WERI-Rb-1 (cell line): ENCODE results near the gene RALGAPA2.

Experiments used
- DNase-seq: peaks from one replicate; pipeline ENCODE4 v3.0.0-alpha.2; 2020
- H3K27ac ChIP-seq: fragments of 250-450 bp; sonication (Bioruptor Pico); 2 replicates; pipeline ENCODE4 v1.5.1; 2020; ENCODE audit warnings: mild to moderate bottlenecking, moderate library complexity
- H3K27me3 ChIP-seq: fragments of 250-450 bp; sonication (Bioruptor Pico); 2 replicates; pipeline ENCODE4 v1.5.1; 2021; ENCODE audit warnings: mild to moderate bottlenecking, low read depth, moderate library complexity; ENCODE audit not compliant: insufficient read depth, severe bottlenecking
- H3K36me3 ChIP-seq: fragments of 250-450 bp; sonication (Bioruptor Pico); 2 replicates; pipeline ENCODE4 v1.5.1; 2020; ENCODE audit warnings: mild to moderate bottlenecking, moderate library complexity
- H3K4me3 ChIP-seq: 2 replicates; pipeline ENCODE4 v1.5.1; 2011; ENCODE audit warnings: low read depth, mild to moderate bottlenecking, control low read depth, low read length
- H3K9me3 ChIP-seq: fragments of 250-450 bp; sonication (Bioruptor Pico); 2 replicates; pipeline ENCODE4 v1.5.1; 2021; ENCODE audit warnings: mild to moderate bottlenecking, moderate library complexity; ENCODE audit not compliant: severe bottlenecking
- CTCF ChIP-seq: IDR thresholded peaks from 2 replicates; pipeline ENCODE4 v1.5.1; 2011; ENCODE audit warnings: low read depth, mild to moderate bottlenecking, control low read depth, inconsistent platforms, low read length

Gene RALGAPA2

GRCh38 chr20:20628314-20628713 lies 84.1 kb downstream of the RALGAPA2 start:
- Histone ChIP-seq H3K27ac (no peak overlapping the region), H3K4me3 (no peak overlapping the region), H3K27me3 (no peaks in the 10 kb centered on the region), H3K9me3 (no peaks in the 10 kb centered on the region), H3K36me3 (peaks cover 14% of the 10 kb centered on the region)
- DNase-seq: no peak
- no peak for TF ChIP-seq CTCF

GRCh38 chr20:20627471-20627870 lies 85.0 kb downstream of the RALGAPA2 start:
- Histone ChIP-seq H3K27me3 (no peaks in the 10 kb centered on the region), H3K9me3 (no peaks in the 10 kb centered on the region), H3K27ac (no peak overlapping the region), H3K36me3 (peaks cover 14% of the 10 kb centered on the region), H3K4me3 (no peak overlapping the region)
- TF ChIP-seq CTCF: no peak
- DNase-seq: no peak

- Histone ChIP-seq H3K4me3 (no peak overlapping the region), H3K27ac (no peak overlapping the region), H3K9me3 (no peaks in the 10 kb centered on the region), H3K27me3 (no peaks in the 10 kb centered on the region), H3K36me3 (peaks cover 14% of the 10 kb centered on the region)
- no peak for TF ChIP-seq CTCF
- DNase-seq: no peak
Measured at GRCh38 chr20:20624914-20625313, 87.5 kb downstream of the RALGAPA2 start.

GRCh38 chr20:20621195-20621594 lies 91.2 kb downstream of the RALGAPA2 start:
- Histone ChIP-seq H3K9me3 (no peaks in the 10 kb centered on the region), H3K4me3 (no peak overlapping the region), H3K27me3 (no peaks in the 10 kb centered on the region), H3K27ac (no peak overlapping the region), H3K36me3 (no peaks in the 10 kb centered on the region)
- DNase-seq: no peak
- no peak for TF ChIP-seq CTCF

- no peak for TF ChIP-seq CTCF
- no peak overlapping the region for H3K4me3 ChIP-seq
- peaks cover 5% of the 10 kb centered on the region; the same call in 1 of the 2 replicates for H3K36me3 ChIP-seq
- no peaks in the 10 kb centered on the region for H3K9me3 ChIP-seq
- DNase-seq: no peak
- H3K27ac ChIP-seq: no peak overlapping the region
- no peaks in the 10 kb centered on the region for H3K27me3 ChIP-seq
Measured at GRCh38 chr20:20614391-20614790, 98.1 kb downstream of the RALGAPA2 start.

- no peak overlapping the region for H3K27ac ChIP-seq
- DNase-seq: no peak
- no peaks in the 10 kb centered on the region for H3K9me3 ChIP-seq
- peaks cover 5% of the 10 kb centered on the region; the same call in 1 of the 2 replicates for H3K36me3 ChIP-seq
- no peak overlapping the region for H3K4me3 ChIP-seq
- no peaks in the 10 kb centered on the region for H3K27me3 ChIP-seq
- TF ChIP-seq CTCF: no peak
Measured at GRCh38 chr20:20612251-20612650, 100.2 kb downstream of the RALGAPA2 start.
